Panc1 (cell line): ENCODE measurements around the gene PSMF1.

Experiments used
- POLR2AphosphoS5 ChIP-seq: IDR thresholded peaks from 2 replicates; pipeline ENCODE4 v1.6.1; 2012; ENCODE audit warnings: mild to moderate bottlenecking, low read depth, low read length, moderate library complexity
- SIN3A ChIP-seq: IDR thresholded peaks from 2 replicates; pipeline ENCODE4 v1.6.1; 2012; ENCODE audit warnings: low read depth, mild to moderate bottlenecking, low read length, moderate library complexity, borderline replicate concordance; ENCODE audit not compliant: insufficient read depth
- TCF7L2 ChIP-seq: IDR thresholded peaks from 2 replicates; pipeline ENCODE4 v1.6.1; 2011; ENCODE audit warnings: mild to moderate bottlenecking, low read depth, low read length, inconsistent platforms
- TF ChIP-seq, protein P1 (sequence below): fragments of 450-650 bp; IDR thresholded peaks from 2 replicates; pipeline ENCODE4 v1.5.1; 2017; ENCODE audit warnings: mild to moderate bottlenecking
- TF ChIP-seq, protein P2 (sequence below), 2 experiments: IDR thresholded peaks; 2 replicates each; pipeline ENCODE4 v1.6.1; 2011 to 2012; ENCODE audit warnings: low read depth in 2 of 2, control low read depth in 1 of 2, low read length in 1 of 2, mild to moderate bottlenecking in 1 of 2, moderate library complexity in 1 of 2; ENCODE audit not compliant: insufficient read depth in 1 of 2

DNA sequence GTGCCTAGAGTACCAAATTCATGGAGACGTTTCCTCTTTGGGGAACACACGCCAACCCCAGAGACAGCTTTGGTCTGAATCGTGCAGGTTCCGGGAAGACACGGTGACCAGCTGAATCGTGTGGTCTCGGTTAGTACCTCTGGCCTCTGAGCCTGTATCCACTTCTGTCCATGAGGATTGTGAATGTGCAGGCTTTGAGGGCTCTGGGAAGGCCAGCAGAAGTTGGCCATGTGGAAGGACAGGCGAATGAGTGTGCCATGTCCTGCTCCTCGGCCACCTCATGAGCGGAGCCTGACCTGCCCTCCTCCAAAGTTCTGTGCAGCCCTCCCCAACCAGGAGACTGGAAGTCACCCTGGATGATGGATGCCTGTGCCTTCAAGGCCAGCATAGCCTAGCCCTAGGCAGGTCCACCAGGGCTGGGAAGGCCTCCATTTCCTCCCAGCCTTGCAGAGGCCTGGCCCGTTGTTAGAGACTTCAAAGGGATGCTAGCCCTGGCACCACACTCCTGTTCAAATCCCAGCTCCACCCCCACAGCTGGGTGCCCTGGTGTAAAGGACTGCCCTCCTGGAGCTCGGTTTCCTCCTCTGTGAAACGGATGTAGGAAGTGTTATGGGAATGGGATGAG lies 68.1 kb downstream of the PSMF1 start:
- TF ChIP-seq, protein P1, sequence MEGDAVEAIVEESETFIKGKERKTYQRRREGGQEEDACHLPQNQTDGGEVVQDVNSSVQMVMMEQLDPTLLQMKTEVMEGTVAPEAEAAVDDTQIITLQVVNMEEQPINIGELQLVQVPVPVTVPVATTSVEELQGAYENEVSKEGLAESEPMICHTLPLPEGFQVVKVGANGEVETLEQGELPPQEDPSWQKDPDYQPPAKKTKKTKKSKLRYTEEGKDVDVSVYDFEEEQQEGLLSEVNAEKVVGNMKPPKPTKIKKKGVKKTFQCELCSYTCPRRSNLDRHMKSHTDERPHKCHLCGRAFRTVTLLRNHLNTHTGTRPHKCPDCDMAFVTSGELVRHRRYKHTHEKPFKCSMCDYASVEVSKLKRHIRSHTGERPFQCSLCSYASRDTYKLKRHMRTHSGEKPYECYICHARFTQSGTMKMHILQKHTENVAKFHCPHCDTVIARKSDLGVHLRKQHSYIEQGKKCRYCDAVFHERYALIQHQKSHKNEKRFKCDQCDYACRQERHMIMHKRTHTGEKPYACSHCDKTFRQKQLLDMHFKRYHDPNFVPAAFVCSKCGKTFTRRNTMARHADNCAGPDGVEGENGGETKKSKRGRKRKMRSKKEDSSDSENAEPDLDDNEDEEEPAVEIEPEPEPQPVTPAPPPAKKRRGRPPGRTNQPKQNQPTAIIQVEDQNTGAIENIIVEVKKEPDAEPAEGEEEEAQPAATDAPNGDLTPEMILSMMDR: no peak
- TF ChIP-seq POLR2AphosphoS5 (no peak), TCF7L2 (no peak), SIN3A (no peak)
- TF ChIP-seq, protein P2, sequence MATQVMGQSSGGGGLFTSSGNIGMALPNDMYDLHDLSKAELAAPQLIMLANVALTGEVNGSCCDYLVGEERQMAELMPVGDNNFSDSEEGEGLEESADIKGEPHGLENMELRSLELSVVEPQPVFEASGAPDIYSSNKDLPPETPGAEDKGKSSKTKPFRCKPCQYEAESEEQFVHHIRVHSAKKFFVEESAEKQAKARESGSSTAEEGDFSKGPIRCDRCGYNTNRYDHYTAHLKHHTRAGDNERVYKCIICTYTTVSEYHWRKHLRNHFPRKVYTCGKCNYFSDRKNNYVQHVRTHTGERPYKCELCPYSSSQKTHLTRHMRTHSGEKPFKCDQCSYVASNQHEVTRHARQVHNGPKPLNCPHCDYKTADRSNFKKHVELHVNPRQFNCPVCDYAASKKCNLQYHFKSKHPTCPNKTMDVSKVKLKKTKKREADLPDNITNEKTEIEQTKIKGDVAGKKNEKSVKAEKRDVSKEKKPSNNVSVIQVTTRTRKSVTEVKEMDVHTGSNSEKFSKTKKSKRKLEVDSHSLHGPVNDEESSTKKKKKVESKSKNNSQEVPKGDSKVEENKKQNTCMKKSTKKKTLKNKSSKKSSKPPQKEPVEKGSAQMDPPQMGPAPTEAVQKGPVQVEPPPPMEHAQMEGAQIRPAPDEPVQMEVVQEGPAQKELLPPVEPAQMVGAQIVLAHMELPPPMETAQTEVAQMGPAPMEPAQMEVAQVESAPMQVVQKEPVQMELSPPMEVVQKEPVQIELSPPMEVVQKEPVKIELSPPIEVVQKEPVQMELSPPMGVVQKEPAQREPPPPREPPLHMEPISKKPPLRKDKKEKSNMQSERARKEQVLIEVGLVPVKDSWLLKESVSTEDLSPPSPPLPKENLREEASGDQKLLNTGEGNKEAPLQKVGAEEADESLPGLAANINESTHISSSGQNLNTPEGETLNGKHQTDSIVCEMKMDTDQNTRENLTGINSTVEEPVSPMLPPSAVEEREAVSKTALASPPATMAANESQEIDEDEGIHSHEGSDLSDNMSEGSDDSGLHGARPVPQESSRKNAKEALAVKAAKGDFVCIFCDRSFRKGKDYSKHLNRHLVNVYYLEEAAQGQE (IDR thresholded peaks at IDR 0.05; ENCODE audit: insufficient read depth in 1 of 2, low read depth in 2 of 2, low read length in 1 of 2): no peak
